CD4-positive, alpha-beta T cell treated with Interleukin-6 for 4 hours (primary cell): Measurements from ENCODE around the gene TMED6.
"Not testable (repeated sequence)": the region's sequence is repeated elsewhere in the genome, so short reads cannot be mapped to it uniquely, and the experiment has no call there.

Source experiments
- DNase-seq: peaks from one replicate; pipeline ENCODE4 v3.0.0-alpha.2; 2020; ENCODE audit warnings: mixed read lengths

Gene TMED6

DNA sequence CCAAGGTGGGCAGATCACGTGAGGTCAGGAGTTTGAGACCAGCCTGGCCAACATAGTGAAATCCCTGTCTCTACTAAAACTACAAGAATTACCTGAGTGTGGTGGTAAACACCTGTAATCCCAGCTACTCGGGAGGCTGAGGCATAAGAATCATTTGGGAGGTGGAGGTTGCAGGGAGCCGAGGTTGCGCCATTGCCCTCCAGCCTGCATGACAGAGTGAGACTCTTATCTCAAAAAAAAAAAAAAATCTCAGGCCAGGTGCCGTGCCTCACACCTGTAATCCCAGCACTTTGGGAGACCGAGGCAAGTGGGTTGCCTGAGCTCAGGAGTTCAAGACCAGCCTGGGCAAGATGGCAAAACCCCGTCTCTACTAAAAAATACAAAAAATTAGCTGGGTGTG lies 54.8 kb downstream of the TMED6 start:
- not testable (repeated sequence) for DNase-seq

- DNase-seq: no peak
Measured at GRCh38 chr16:69294051-69294450, 57.5 kb downstream of the TMED6 start.

DNA sequence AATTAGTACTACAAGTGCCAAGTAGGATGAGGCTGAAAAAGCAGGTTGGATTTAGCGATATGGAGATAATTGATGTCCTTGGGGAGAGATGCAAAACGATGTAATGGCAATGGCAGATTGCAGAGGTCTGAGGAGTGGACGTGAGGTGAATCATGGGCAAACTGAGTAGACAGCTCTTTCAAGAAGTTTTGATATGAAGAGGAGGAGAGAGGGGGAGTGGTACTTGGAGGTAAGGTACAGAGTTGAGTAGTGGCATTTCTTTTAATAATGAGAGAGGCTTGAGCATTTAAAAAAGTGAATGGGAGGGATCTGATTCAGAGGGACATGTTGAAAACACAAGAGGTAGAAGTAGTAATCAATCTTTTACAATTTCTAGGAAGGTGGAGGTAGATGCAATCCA lies 58.2 kb downstream of the TMED6 start:
- no peak for DNase-seq
